WI38 (cell line): Measurements from ENCODE around the gene CASQ2.

Experiments
- H3K4me3 ChIP-seq: 2 replicates; pipeline ENCODE4 v1.5.1; 2011; ENCODE audit warnings: low read depth, mild to moderate bottlenecking, control low read depth, low read length
- CTCF ChIP-seq: IDR thresholded peaks from 2 replicates; pipeline ENCODE4 v1.5.1; 2012; ENCODE audit warnings: low read depth, mild to moderate bottlenecking, control low read depth, low read length

The CASQ2 gene

GRCh38 chr1:115768549-115768948 is at the start of gene CASQ2:
TSS of gene CASQ2 (minus strand) at chr1:115768714. CDS start at chr1:115768541, 173 bp downstream.
- H3K4me3 ChIP-seq, result no peak within 1 kb of the TSS
- no peak for TF ChIP-seq CTCF

GRCh38 chr1:115815694-115816093 is 47.2 kb upstream of the CASQ2 start:
- TF ChIP-seq CTCF, result no peak
- no peak overlapping the region for H3K4me3 ChIP-seq

- no peak overlapping the region for H3K4me3 ChIP-seq
- no peak for TF ChIP-seq CTCF
Observed at GRCh38 chr1:115814685-115815398, 46.3 kb upstream of the CASQ2 start.

- no peak for TF ChIP-seq CTCF
- H3K4me3 ChIP-seq, result no peak overlapping the region
Observed at GRCh38 chr1:115813727-115814126, 45.2 kb upstream of the CASQ2 start.

- no peak for TF ChIP-seq CTCF
- H3K4me3 ChIP-seq, result no peak overlapping the region
Observed at GRCh38 chr1:115811140-115811828, 42.8 kb upstream of the CASQ2 start.

GRCh38 chr1:115810609-115811008 is 42.1 kb upstream of the CASQ2 start:
- H3K4me3 ChIP-seq, result no peak overlapping the region
- no peak for TF ChIP-seq CTCF

- no peak for TF ChIP-seq CTCF
- H3K4me3 ChIP-seq, result no peak overlapping the region
Observed at GRCh38 chr1:115809847-115810246, 41.3 kb upstream of the CASQ2 start.
